Vagina (tissue), 2 donors: ENCODE measurements around the gene TOMT. TPM values are rescaled to one million over a fixed set of nuclear protein-coding genes. Genes with fewer than 3 reads are reported as not detected.

Experiments used
- DNase-seq, 2 donors: peaks; one replicate each; pipeline ENCODE4 v3.0.0-alpha.2; 2017; ENCODE audit errors: extremely low spot score in 2 of 2
- H3K27ac ChIP-seq: fragments of 200-600 bp; sonication (generic); one replicate; pipeline ENCODE4 v1.5.1; 2019
- H3K27me3 ChIP-seq: fragments of 200-600 bp; sonication (generic); one replicate; pipeline ENCODE4 v1.5.1; 2019
- H3K36me3 ChIP-seq, 2 donors: fragments of 200-600 bp; sonication (generic); one replicate each; pipeline ENCODE4 v1.5.1; 2017 to 2019
- H3K4me1 ChIP-seq: fragments of 200-600 bp; sonication (generic); one replicate; pipeline ENCODE4 v1.5.1; 2019
- H3K4me3 ChIP-seq, 2 donors: fragments of 200-600 bp; sonication (generic); 1 replicate in 1 of 2; 2 replicates in 1 of 2; pipeline ENCODE4 v1.5.1; 2016 to 2019
- H3K9me3 ChIP-seq: fragments of 200-600 bp; sonication (generic); one replicate; pipeline ENCODE4 v1.5.1; 2019
- POLR2A ChIP-seq, 2 donors: fragments of 450-650 bp; IDR thresholded peaks; one replicate each; pipeline ENCODE4 v1.6.1; 2017; ENCODE audit warnings: antibody characterized with exemption in 2 of 2, mild to moderate bottlenecking in 2 of 2, moderate library complexity in 2 of 2
- POLR2AphosphoS5 ChIP-seq, 2 donors: sonication (generic); formaldehyde crosslinking; IDR thresholded peaks; one replicate each; pipeline ENCODE4 v1.9.0; 2017; ENCODE audit warnings: antibody characterized with exemption in 2 of 2, mild to moderate bottlenecking in 2 of 2, low read depth in 1 of 2; ENCODE audit not compliant: insufficient read depth in 1 of 2
- intact Hi-C: fragments of 100-400 bp; cut with DNase I; formaldehyde crosslinking; loops from one replicate; pipeline ENCODE4 v1.15.1; 2023
- total RNA-seq: library from RNA; depleted of rRNA; stranded (reverse); fragments of >200 nt; gene quantifications from one replicate; pipeline ENCODE4 v1.2.3, GENCODE V29; 2016
- TF ChIP-seq, protein P1 (sequence below), 3 experiments: fragments of 450-650 bp in 2 of 3; fragments of 200-600 bp in 1 of 3; sonication (generic) in 1 of 3; IDR thresholded peaks; one replicate each; pipeline ENCODE4 v1.5.1; 2017 to 2019; ENCODE audit warnings: antibody characterized with exemption in 3 of 3, mild to moderate bottlenecking in 2 of 3, moderate library complexity in 2 of 3

Gene TOMT
- total RNA-seq, 1 donor from 2014 or later = not detected

DNA sequence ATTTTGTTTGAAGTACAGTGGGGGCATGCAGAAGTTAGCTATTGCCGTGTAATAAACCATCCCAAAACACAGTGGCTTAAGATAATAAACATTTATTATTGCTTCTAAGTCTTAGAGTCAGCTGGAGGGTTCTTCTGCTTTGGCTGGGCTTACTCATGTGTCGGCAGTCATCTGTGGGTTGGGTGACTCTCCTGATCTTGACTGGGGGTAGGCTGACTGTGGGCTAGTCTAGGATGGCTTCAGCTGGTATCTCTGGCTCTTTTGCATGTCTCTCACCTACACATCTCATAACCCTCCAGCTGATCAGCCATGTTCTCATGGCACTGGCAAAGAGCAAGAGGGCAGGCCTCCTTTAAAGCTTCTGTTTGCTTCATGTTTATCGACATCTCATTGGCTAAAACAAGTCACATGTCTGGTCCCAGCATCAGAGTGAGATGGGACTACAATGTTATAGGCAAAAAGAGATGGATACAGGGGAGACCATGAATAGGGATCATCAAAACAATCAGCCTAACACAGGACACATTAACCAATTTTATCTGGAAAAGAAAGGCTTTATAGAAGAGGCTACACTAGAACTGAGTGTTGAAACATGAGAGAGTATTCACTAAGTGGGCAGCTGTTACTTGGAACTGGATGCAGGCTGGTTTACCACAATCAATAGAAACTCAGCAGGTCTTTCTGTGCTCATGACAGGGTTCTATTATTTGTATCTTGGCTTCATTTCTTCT is 19.9 kb upstream of the TOMT start:
- H3K9me3 ChIP-seq = no peaks in the 10 kb centered on the region
- H3K27me3 ChIP-seq = no peaks in the 10 kb centered on the region
- intact Hi-C loops = no loop called here
- H3K36me3 ChIP-seq = no peaks in the 10 kb centered on the region
- no peak overlapping the region for H3K27ac ChIP-seq
- H3K4me1 ChIP-seq = peaks cover 14% of the 10 kb centered on the region
- TF ChIP-seq POLR2AphosphoS5 (IDR thresholded peaks at IDR 0.05; ENCODE audit: insufficient read depth in 1 of 2, low read depth in 1 of 2) = no peak
- TF ChIP-seq, protein P1, sequence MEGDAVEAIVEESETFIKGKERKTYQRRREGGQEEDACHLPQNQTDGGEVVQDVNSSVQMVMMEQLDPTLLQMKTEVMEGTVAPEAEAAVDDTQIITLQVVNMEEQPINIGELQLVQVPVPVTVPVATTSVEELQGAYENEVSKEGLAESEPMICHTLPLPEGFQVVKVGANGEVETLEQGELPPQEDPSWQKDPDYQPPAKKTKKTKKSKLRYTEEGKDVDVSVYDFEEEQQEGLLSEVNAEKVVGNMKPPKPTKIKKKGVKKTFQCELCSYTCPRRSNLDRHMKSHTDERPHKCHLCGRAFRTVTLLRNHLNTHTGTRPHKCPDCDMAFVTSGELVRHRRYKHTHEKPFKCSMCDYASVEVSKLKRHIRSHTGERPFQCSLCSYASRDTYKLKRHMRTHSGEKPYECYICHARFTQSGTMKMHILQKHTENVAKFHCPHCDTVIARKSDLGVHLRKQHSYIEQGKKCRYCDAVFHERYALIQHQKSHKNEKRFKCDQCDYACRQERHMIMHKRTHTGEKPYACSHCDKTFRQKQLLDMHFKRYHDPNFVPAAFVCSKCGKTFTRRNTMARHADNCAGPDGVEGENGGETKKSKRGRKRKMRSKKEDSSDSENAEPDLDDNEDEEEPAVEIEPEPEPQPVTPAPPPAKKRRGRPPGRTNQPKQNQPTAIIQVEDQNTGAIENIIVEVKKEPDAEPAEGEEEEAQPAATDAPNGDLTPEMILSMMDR (IDR thresholded peaks at IDR 0.05) = no peak
- no peak for TF ChIP-seq POLR2A (IDR thresholded peaks at IDR 0.05)
- DNase-seq = no peak
- H3K4me3 ChIP-seq = no peak overlapping the region

DNA sequence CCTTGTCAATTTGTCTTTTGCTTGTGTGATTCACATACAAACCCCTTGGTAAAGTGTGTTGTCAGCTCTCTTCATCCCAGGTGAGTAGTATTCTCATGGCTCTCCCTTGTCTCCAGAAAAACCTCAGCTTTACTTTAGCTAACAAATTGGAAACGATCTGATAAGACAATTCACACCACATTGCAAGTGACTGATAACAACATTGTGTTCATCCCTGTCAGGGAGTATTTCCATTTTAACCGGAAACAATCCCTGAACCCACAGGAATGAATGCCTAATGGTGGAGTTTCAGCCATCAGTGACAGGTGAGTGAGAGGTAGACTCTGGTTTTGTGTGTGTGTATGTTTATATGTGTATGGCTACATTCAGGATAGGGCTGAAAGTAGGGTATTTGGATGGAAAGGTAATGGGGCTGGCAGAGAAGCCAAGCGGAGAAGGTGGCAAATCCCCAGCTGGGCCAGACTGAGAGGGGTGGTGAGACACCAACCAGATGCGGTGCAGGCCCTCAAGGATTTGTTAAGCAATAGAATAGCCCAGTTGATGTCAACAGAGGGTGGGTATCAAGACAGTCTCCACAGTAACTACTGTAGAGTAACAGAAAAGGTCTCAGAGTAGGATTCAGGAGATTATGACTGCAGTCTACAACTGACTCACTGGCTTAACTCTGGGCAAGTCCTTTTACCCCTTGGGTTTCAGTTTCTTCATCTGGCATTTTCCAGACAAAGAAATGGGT is 17.5 kb upstream of the TOMT start:
- Histone ChIP-seq H3K36me3 (no peaks in the 10 kb centered on the region), H3K27ac (no peak overlapping the region), H3K27me3 (no peaks in the 10 kb centered on the region), H3K4me3 (no peak overlapping the region), H3K9me3 (no peaks in the 10 kb centered on the region), H3K4me1 (peaks cover 18% of the 10 kb centered on the region)
- intact Hi-C loops = no loop called here
- no peak for DNase-seq
- TF ChIP-seq POLR2AphosphoS5 (IDR thresholded peaks at IDR 0.05; ENCODE audit: insufficient read depth in 1 of 2, low read depth in 1 of 2) (no peak), POLR2A (IDR thresholded peaks at IDR 0.05) (no peak)
- TF ChIP-seq, protein P1 (IDR thresholded peaks at IDR 0.05) = no peak

DNA sequence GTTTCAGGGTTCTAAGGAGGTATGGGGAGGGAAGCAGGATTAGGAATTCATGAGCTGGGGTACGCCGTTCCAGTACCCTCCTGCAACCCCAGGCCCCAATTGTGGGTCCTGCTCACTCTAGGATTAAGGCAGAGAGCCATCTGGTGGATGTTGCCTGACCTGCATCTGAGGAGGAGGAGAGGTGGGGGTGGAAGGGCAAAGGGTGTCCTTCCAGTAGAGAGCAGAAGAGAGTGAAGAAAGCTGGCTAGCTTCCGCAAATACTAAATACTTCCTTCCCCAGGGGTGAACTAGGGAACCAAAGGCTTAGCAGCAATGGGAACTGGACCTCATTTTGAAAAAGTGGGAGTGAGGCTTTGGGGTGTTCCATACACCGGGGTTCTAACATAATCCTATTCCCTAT is 14.4 kb upstream of the TOMT start:
- H3K36me3 ChIP-seq = peaks cover 0 to 13% of the 10 kb centered on the region in 2 donors
- peaks cover 11% of the 10 kb centered on the region for H3K4me1 ChIP-seq
- peak overlapping the region; percentile 44 for H3K27ac ChIP-seq
- no peak overlapping the region for H3K4me3 ChIP-seq
- H3K9me3 ChIP-seq = no peaks in the 10 kb centered on the region
- TF ChIP-seq, protein P1 (IDR thresholded peaks at IDR 0.05) = peak; percentile 76 to 85 (median 80)
- peak in 1 of 2 donors; percentile 63 for TF ChIP-seq POLR2AphosphoS5 (IDR thresholded peaks at IDR 0.05; ENCODE audit: insufficient read depth in 1 of 2, low read depth in 1 of 2)
- TF ChIP-seq POLR2A (IDR thresholded peaks at IDR 0.05) = no peak
- no peaks in the 10 kb centered on the region for H3K27me3 ChIP-seq
- intact Hi-C loops = loop anchor here (5.0 kb wide), 1 partner anchor 64 kb away; no protein-coding TSS in a partner anchor
- no peak for DNase-seq

DNA sequence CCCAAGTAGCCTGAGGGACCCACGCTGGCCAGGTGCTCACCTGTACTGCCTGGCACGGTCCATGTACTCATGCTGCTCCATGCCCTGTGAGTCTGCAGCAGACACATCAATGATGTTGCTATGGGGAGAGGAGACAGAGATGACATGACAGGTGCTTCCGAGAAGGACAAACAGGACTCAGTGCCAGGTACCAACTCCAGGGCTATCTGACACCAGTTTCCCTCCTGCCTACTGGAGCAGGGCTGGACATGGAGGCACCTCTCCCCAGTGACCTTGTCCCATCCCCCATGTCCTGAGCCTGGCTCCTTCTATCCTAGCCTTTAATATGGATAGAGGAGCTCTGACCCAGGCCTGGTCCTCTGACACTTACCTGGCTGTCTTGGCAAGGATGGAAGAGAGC is 7.0 kb upstream of the TOMT start:
- TF ChIP-seq, protein P1 (IDR thresholded peaks at IDR 0.05) = no peak
- TF ChIP-seq POLR2AphosphoS5 (IDR thresholded peaks at IDR 0.05; ENCODE audit: insufficient read depth in 1 of 2, low read depth in 1 of 2) (no peak), POLR2A (IDR thresholded peaks at IDR 0.05) (no peak)
- H3K27me3 ChIP-seq = no peaks in the 10 kb centered on the region
- intact Hi-C loops = no loop called here
- DNase-seq = no peak
- no peak overlapping the region for H3K27ac ChIP-seq
- H3K4me3 ChIP-seq = no peak overlapping the region
- peaks cover 0 to 41% of the 10 kb centered on the region in 2 donors for H3K36me3 ChIP-seq
- H3K4me1 ChIP-seq = peaks cover 41% of the 10 kb centered on the region
- no peaks in the 10 kb centered on the region for H3K9me3 ChIP-seq

DNA sequence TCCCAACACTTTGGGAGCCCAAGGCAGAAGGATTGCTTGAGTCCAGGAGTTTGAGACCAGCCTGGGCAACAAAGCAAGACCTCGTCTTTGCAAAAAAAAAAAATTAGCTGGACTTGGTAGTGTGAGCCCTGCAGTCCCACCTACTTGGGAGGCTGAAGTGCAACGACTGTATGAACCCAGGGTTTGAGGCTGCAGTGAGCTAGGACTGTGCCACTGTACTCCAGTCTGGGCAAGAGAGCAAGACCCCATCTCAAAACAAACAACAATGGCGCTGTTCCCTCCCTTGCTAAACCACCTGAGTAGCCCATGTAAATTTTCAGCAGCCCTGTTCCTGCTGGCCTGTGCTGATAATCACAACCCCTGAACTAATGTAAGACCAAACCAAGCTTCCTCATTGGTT is 5.7 kb upstream of the TOMT start:
- H3K27me3 ChIP-seq = no peaks in the 10 kb centered on the region
- no peaks in the 10 kb centered on the region for H3K9me3 ChIP-seq
- DNase-seq = no peak
- peaks cover 0 to 32% of the 10 kb centered on the region in 2 donors for H3K36me3 ChIP-seq
- no peak overlapping the region for H3K27ac ChIP-seq
- intact Hi-C loops = no loop called here
- TF ChIP-seq POLR2AphosphoS5 (IDR thresholded peaks at IDR 0.05; ENCODE audit: insufficient read depth in 1 of 2, low read depth in 1 of 2) (no peak), POLR2A (IDR thresholded peaks at IDR 0.05) (no peak)
- TF ChIP-seq, protein P1 (IDR thresholded peaks at IDR 0.05) = no peak
- peaks cover 44% of the 10 kb centered on the region for H3K4me1 ChIP-seq
- no peak overlapping the region for H3K4me3 ChIP-seq
